Tibial nerve (tissue), 4 donors: ENCODE results near the gene CACNA1S. TPM values are rescaled to one million over a fixed set of nuclear protein-coding genes. Genes with fewer than 3 reads are reported as not detected.
A peak's percentile ranks its signal among the peaks of the same experiment; 100 is the strongest.

Source experiments
- DNase-seq, 2 donors: peaks; one replicate each; pipeline ENCODE4 v3.0.0-alpha.2; 2019; ENCODE audit warnings: low spot score in 2 of 2
- H3K27ac ChIP-seq, 4 donors: fragments of 200-600 bp; sonication (generic) in 3 of 4; one replicate each; pipeline ENCODE4 v1.5.1; 2017 to 2019; ENCODE audit warnings: mild to moderate bottlenecking in 1 of 4
- H3K27me3 ChIP-seq, 2 donors: fragments of 200-600 bp; sonication (generic) in 1 of 2; one replicate each; pipeline versions ENCODE4 v1.5.1 to v1.6.0; 2017 to 2019
- H3K36me3 ChIP-seq, 3 donors: fragments of 200-600 bp; sonication (generic); one replicate each; pipeline ENCODE4 v1.5.1; 2018 to 2019
- H3K4me1 ChIP-seq, 4 donors: fragments of 200-600 bp; sonication (generic) in 3 of 4; one replicate each; pipeline ENCODE4 v1.5.1; 2017 to 2019
- H3K4me3 ChIP-seq, 4 donors: fragments of 200-600 bp; sonication (generic) in 3 of 4; one replicate each; pipeline ENCODE4 v1.5.1; 2017 to 2019; ENCODE audit warnings: mild to moderate bottlenecking in 1 of 4, moderate library complexity in 1 of 4
- H3K9me3 ChIP-seq, 4 donors: fragments of 200-600 bp; sonication (generic) in 3 of 4; one replicate each; pipeline ENCODE4 v1.5.1; 2017 to 2019
- CTCF ChIP-seq, 5 experiments: fragments of 200-600 bp in 3 of 5; fragments of 450-650 bp in 2 of 5; sonication (generic) in 3 of 5; IDR thresholded peaks; one replicate each; pipeline ENCODE4 v1.5.1; 2016 to 2019; ENCODE audit warnings: antibody characterized with exemption in 5 of 5, mild to moderate bottlenecking in 3 of 5, moderate library complexity in 2 of 5
- EP300 ChIP-seq, 2 donors: sonication (generic); formaldehyde crosslinking; IDR thresholded peaks; one replicate each; pipeline ENCODE4 v1.6.1; 2017; ENCODE audit warnings: antibody characterized with exemption in 2 of 2, mild to moderate bottlenecking in 1 of 2
- POLR2A ChIP-seq, 2 donors: fragments of 450-650 bp; IDR thresholded peaks; one replicate each; pipeline ENCODE4 v1.6.1; 2017; ENCODE audit warnings: antibody characterized with exemption in 2 of 2, mild to moderate bottlenecking in 2 of 2, moderate library complexity in 2 of 2
- WGBS, 2 donors: methylation state at CpG; one replicate each; pipeline ENCODE4 v1.1.5; 2018; 5-methylcytosine and 5-hydroxymethylcytosine counted together
- total RNA-seq, 4 donors: library from RNA; depleted of rRNA; stranded (reverse); fragments of >200 nt; gene quantifications; one replicate each; pipeline ENCODE4 v1.1.0, GENCODE V29; 2016

The CACNA1S gene
- total RNA-seq, 4 donors from 2014 or later: not detected

DNA sequence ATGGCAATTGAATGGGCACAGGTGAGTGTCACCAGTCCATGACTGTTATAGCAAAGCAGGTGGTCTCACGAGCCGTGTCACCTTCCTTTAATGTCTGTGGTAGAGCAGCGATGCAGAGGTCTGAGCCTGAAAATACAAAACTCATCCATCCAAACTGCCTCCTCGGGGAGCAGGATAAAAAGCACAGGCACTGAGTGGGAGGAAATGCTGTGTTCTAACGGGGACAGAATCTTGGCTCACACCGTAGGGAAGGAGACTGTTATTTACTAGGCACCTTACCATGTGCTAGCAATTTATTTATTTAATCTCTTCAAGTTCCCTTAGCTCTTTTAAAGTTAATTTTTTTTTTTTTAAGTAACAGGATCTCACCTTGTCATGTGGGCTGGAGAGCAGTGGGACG is 13.6 kb upstream of the CACNA1S start:
- H3K27ac ChIP-seq: no peak overlapping the region
- no peak for TF ChIP-seq POLR2A (IDR thresholded peaks at IDR 0.05)
- no peak for TF ChIP-seq EP300 (IDR thresholded peaks at IDR 0.05)
- TF ChIP-seq CTCF (IDR thresholded peaks at IDR 0.05): no peak
- H3K4me1 ChIP-seq: no peaks in the 10 kb centered on the region
- no peak for DNase-seq
- 56 to 67% methylated on average over 7 of the region's 7 CpGs for WGBS, 2 donors
- H3K4me3 ChIP-seq: no peak overlapping the region
- H3K9me3 ChIP-seq: no peaks in the 10 kb centered on the region
- peaks cover 0 to 8% of the 10 kb centered on the region in 2 donors for H3K27me3 ChIP-seq
- H3K36me3 ChIP-seq: no peaks in the 10 kb centered on the region

GRCh38 chr1:201125019-201125418 is 12.8 kb upstream of the CACNA1S start:
- Histone ChIP-seq H3K4me1 (no peaks in the 10 kb centered on the region), H3K4me3 (no peak overlapping the region), H3K36me3 (no peaks in the 10 kb centered on the region), H3K27me3 (peaks cover 0 to 13% of the 10 kb centered on the region in 2 donors), H3K9me3 (no peaks in the 10 kb centered on the region), H3K27ac (no peak overlapping the region)
- 72 to 79% methylated on average over 9 of the region's 9 CpGs for WGBS, 2 donors
- TF ChIP-seq CTCF (IDR thresholded peaks at IDR 0.05) (no peak), POLR2A (IDR thresholded peaks at IDR 0.05) (no peak), EP300 (IDR thresholded peaks at IDR 0.05) (no peak)
- no peak for DNase-seq

- no peak for TF ChIP-seq EP300 (IDR thresholded peaks at IDR 0.05)
- TF ChIP-seq POLR2A (IDR thresholded peaks at IDR 0.05): no peak
- TF ChIP-seq CTCF (IDR thresholded peaks at IDR 0.05): no peak
- H3K27me3 ChIP-seq: peaks cover 0 to 15% of the 10 kb centered on the region in 2 donors
- H3K36me3 ChIP-seq: no peaks in the 10 kb centered on the region
- DNase-seq: no peak
- H3K9me3 ChIP-seq: no peaks in the 10 kb centered on the region
- peaks cover 0 to 8% (median 0%) of the 10 kb centered on the region in 4 donors for H3K4me1 ChIP-seq
- WGBS, 2 donors: 92 to 96% methylated on average over 1 of the region's 1 CpG
- no peak overlapping the region for H3K4me3 ChIP-seq
- H3K27ac ChIP-seq: no peak overlapping the region
Measured at GRCh38 chr1:201123866-201124265, 11.6 kb upstream of the CACNA1S start.

GRCh38 chr1:201122321-201122957 is 10.2 kb upstream of the CACNA1S start:
- Histone ChIP-seq H3K9me3 (no peaks in the 10 kb centered on the region), H3K27ac (no peak overlapping the region), H3K36me3 (no peaks in the 10 kb centered on the region), H3K27me3 (peaks cover 0 to 15% of the 10 kb centered on the region in 2 donors), H3K4me3 (no peak overlapping the region), H3K4me1 (peaks cover 0 to 8% (median 0%) of the 10 kb centered on the region in 4 donors)
- DNase-seq: no peak
- TF ChIP-seq EP300 (IDR thresholded peaks at IDR 0.05) (no peak), CTCF (IDR thresholded peaks at IDR 0.05) (no peak), POLR2A (IDR thresholded peaks at IDR 0.05) (no peak)
- WGBS, 2 donors: 88 to 89% methylated on average over 10 of the region's 10 CpGs

GRCh38 chr1:201119206-201120197 is 7.3 kb upstream of the CACNA1S start:
- Histone ChIP-seq H3K4me3 (no peak overlapping the region), H3K9me3 (no peaks in the 10 kb centered on the region), H3K36me3 (no peaks in the 10 kb centered on the region), H3K27ac (no peak overlapping the region), H3K27me3 (peaks cover 0 to 24% of the 10 kb centered on the region in 2 donors), H3K4me1 (peaks cover 0 to 16% (median 0%) of the 10 kb centered on the region in 4 donors)
- peak in 1 of 2 donors; percentile 26 for DNase-seq
- TF ChIP-seq CTCF (IDR thresholded peaks at IDR 0.05) (peak; percentile 21 to 45 (median 28)), EP300 (IDR thresholded peaks at IDR 0.05) (no peak)
- WGBS, 2 donors: 37 to 49% methylated on average over 14 of the region's 14 CpGs
